Keratinocyte (primary cell): ENCODE results near the gene BIN2. TPM values are rescaled to one million over a fixed set of nuclear protein-coding genes. Genes with fewer than 3 reads are reported as not detected.

Source experiments
- DNase-seq: peaks from one replicate; pipeline ENCODE4 v3.0.0-alpha.2; 2011; ENCODE audit warnings: low read depth, missing footprints, low spot score
- FAIRE-seq: peaks from 2 replicates; lab custom pipeline; 2011; peaks lifted over from hg19 to GRCh38; lab: Jason Lieb, UNC
- H2AFZ ChIP-seq: 2 replicates; pipeline ENCODE4 v1.6.0; 2012; ENCODE audit warnings: low read length, control low read depth, inconsistent platforms; ENCODE audit not compliant: control insufficient read depth
- H3K27ac ChIP-seq: 2 replicates; pipeline ENCODE4 v1.5.1; 2011; ENCODE audit warnings: low read length; ENCODE audit not compliant: control insufficient read depth, insufficient read depth
- H3K27me3 ChIP-seq: 3 replicates; pipeline ENCODE4 v1.6.0; 2011; ENCODE audit warnings: low read length; ENCODE audit not compliant: control insufficient read depth, insufficient read depth; ENCODE audit errors: extremely low read depth
- H3K36me3 ChIP-seq, 2 experiments: 2 replicates in 1 of 2; 3 replicates in 1 of 2; pipeline ENCODE4 v1.5.1; 2011; ENCODE audit warnings: low read length in 2 of 2, mild to moderate bottlenecking in 1 of 2; ENCODE audit not compliant: control insufficient read depth in 2 of 2, insufficient read depth in 2 of 2; ENCODE audit errors: extremely low read depth in 1 of 2
- H3K4me1 ChIP-seq: 3 replicates; pipeline ENCODE4 v1.5.1; 2011; ENCODE audit warnings: low read length; ENCODE audit not compliant: control insufficient read depth, insufficient read depth; ENCODE audit errors: extremely low read depth
- H3K4me2 ChIP-seq: 3 replicates; pipeline ENCODE4 v1.6.0; 2011; ENCODE audit warnings: low read depth, low read length; ENCODE audit not compliant: control insufficient read depth, insufficient read depth; ENCODE audit errors: extremely low read depth
- H3K4me3 ChIP-seq, 3 experiments: fragments of 200-600 bp in 1 of 3; sonication (generic) in 1 of 3; 2 replicates in 2 of 3; 3 replicates in 1 of 3; pipeline ENCODE4 v1.5.1; 2011 to 2016; ENCODE audit warnings: low read length in 3 of 3, mild to moderate bottlenecking in 3 of 3, control low read depth in 2 of 3, inconsistent platforms in 1 of 3, low read depth in 1 of 3, mixed read lengths in 1 of 3, mixed run types in 1 of 3, moderate library complexity in 1 of 3; ENCODE audit not compliant: control insufficient read depth in 2 of 3, insufficient read depth in 2 of 3; ENCODE audit errors: extremely low read depth in 1 of 3
- H3K79me2 ChIP-seq: 2 replicates; pipeline ENCODE4 v1.6.0; 2012; ENCODE audit warnings: low read length; ENCODE audit not compliant: control insufficient read depth, insufficient read depth
- H3K9ac ChIP-seq: 3 replicates; pipeline ENCODE4 v1.6.0; 2011; ENCODE audit warnings: low read length; ENCODE audit not compliant: control insufficient read depth, insufficient read depth; ENCODE audit errors: extremely low read depth
- H3K9me1 ChIP-seq: 3 replicates; pipeline ENCODE4 v1.6.0; 2011; ENCODE audit warnings: low read length; ENCODE audit not compliant: control insufficient read depth, insufficient read depth; ENCODE audit errors: extremely low read depth
- H3K9me3 ChIP-seq: 2 replicates; pipeline ENCODE4 v1.5.1; 2012; ENCODE audit warnings: low read depth, low read length; ENCODE audit not compliant: control insufficient read depth
- H4K20me1 ChIP-seq: 3 replicates; pipeline ENCODE4 v1.6.0; 2011; ENCODE audit warnings: low read length; ENCODE audit not compliant: control insufficient read depth, insufficient read depth; ENCODE audit errors: extremely low read depth
- CTCF ChIP-seq, 3 experiments: IDR thresholded peaks in 1 of 3; conservative IDR thresholded peaks in 1 of 3; optimal IDR thresholded peaks in 1 of 3; 2 replicates in 2 of 3; 3 replicates in 1 of 3; pipeline versions ENCODE3 to v1.5.1; 2011; ENCODE audit warnings: low read length in 3 of 3, mild to moderate bottlenecking in 3 of 3, moderate library complexity in 2 of 3, control low read depth in 1 of 3, inconsistent platforms in 1 of 3; ENCODE audit not compliant: insufficient read depth in 2 of 3; ENCODE audit errors: extremely low read depth in 1 of 3
- EZH2 ChIP-seq: IDR thresholded peaks from one replicate; pipeline ENCODE4 v1.6.1; 2012; ENCODE audit warnings: inconsistent platforms, mild to moderate bottlenecking, low read length, moderate library complexity
- dilution Hi-C: fragments of 300-500 bp; cut with MboI; formaldehyde crosslinking; loops from one replicate; pipeline ENCODE4 v1.7.0; 2020; ENCODE audit warnings: low sequenced_read_pairs; ENCODE audit not compliant: extremely low pct_ligation_motif_present
- polyA plus RNA-seq, 5 experiments: library from polyadenylated mRNA; depleted of rRNA in 3 of 5; stranded (reverse) in 3 of 5; stranded (forward) in 1 of 5; unstranded in 1 of 5; fragments of >200 nt; gene quantifications; 1 replicate in 1 of 5; 2 replicates in 3 of 5; 3 replicates in 1 of 5; pipeline versions ENCODE4 v1.2.1 to v1.2.3, GENCODE V29; 2011 to 2012; ENCODE audit warnings: missing spikeins in 2 of 5, low read depth in 1 of 5, low replicate concordance in 1 of 5

BIN2 gene
- polyA plus RNA-seq, 1 donor (not counting 4 experiments of a cell fraction or from before 2014, with no cell fraction given): not detected

GRCh38 chr12:51358496-51358895 lies 34.5 kb upstream of the BIN2 start:
- no peak overlapping the region for H3K27ac ChIP-seq
- no peaks in the 10 kb centered on the region for H4K20me1 ChIP-seq
- H3K79me2 ChIP-seq: no peaks in the 10 kb centered on the region
- H3K4me3 ChIP-seq: no peak overlapping the region
- H3K9ac ChIP-seq: no peak overlapping the region
- no peak overlapping the region for H3K4me2 ChIP-seq
- H3K4me1 ChIP-seq: no peaks in the 10 kb centered on the region
- TF ChIP-seq CTCF (optimal IDR thresholded peaks at IDR 0.05 in 1 of 3, IDR thresholded peaks at IDR 0.05 in 1 of 3, conservative IDR thresholded peaks at IDR 0.05 in 1 of 3; ENCODE audit: extremely low read depth in 1 of 3, insufficient read depth in 2 of 3, low read length in 3 of 3): no peak
- no peak for TF ChIP-seq EZH2
- DNase-seq: no peak
- H3K9me1 ChIP-seq: no peaks in the 10 kb centered on the region
- dilution Hi-C loops: no loop called here
- no peaks in the 10 kb centered on the region for H3K9me3 ChIP-seq
- no peak for FAIRE-seq
- H3K36me3 ChIP-seq: peaks cover 34 to 53% of the 10 kb centered on the region in 2 experiments
- no peaks in the 10 kb centered on the region for H3K27me3 ChIP-seq
- no peak overlapping the region for H2AFZ ChIP-seq

GRCh38 chr12:51357374-51358047 lies 33.5 kb upstream of the BIN2 start:
- Histone ChIP-seq H3K27ac (no peak overlapping the region), H3K9me3 (no peaks in the 10 kb centered on the region), H3K36me3 (peaks cover 28 to 51% of the 10 kb centered on the region in 2 experiments), H3K4me1 (no peaks in the 10 kb centered on the region), H3K9ac (no peak overlapping the region), H3K27me3 (no peaks in the 10 kb centered on the region), H2AFZ (no peak overlapping the region), H3K4me3 (no peak overlapping the region), H3K79me2 (no peaks in the 10 kb centered on the region), H4K20me1 (no peaks in the 10 kb centered on the region), H3K4me2 (no peak overlapping the region), H3K9me1 (no peaks in the 10 kb centered on the region)
- dilution Hi-C loops: no loop called here
- DNase-seq (no peak), FAIRE-seq (no peak)
- TF ChIP-seq EZH2 (no peak), CTCF (optimal IDR thresholded peaks at IDR 0.05 in 1 of 3, IDR thresholded peaks at IDR 0.05 in 1 of 3, conservative IDR thresholded peaks at IDR 0.05 in 1 of 3; ENCODE audit: extremely low read depth in 1 of 3, insufficient read depth in 2 of 3, low read length in 3 of 3) (no peak)
